ENCODE results near the gene MYT1. TPM values are rescaled to one million over a fixed set of nuclear protein-coding genes. Genes with fewer than 3 reads are reported as not detected.
"Not testable (repeated sequence)": the region's sequence is repeated elsewhere in the genome, so short reads cannot be mapped to it uniquely, and the experiment has no call there.

Gene MYT1
- total RNA-seq, 2 donors from 2014 or later: 0.19 to 0.22 TPM

GRCh38 chr20:64119301-64119680 is 45.0 kb upstream of the MYT1 start:
- Histone ChIP-seq H3K9ac (ENCODE audit: low read depth in 2 of 2, low read length in 2 of 2) (no peak overlapping the region), H3K9me3 (no peaks in the 10 kb centered on the region), H3K36me3 (no peaks in the 10 kb centered on the region), H3K27me3 (no peaks in the 10 kb centered on the region), H3K27ac (no peak overlapping the region), H3K4me1 (no peaks in the 10 kb centered on the region), H3K4me3 (no peak overlapping the region)
- intact Hi-C loops (cut with DNase I): no loop called here
- no peak for DNase-seq
- TF ChIP-seq CTCF (IDR thresholded peaks at IDR 0.05): no peak

- intact Hi-C loops (cut with DNase I): no loop called here
- no peak for TF ChIP-seq CTCF (IDR thresholded peaks at IDR 0.05)
- H3K4me3 ChIP-seq: no peak overlapping the region
- H3K27ac ChIP-seq: no peak overlapping the region
- H3K36me3 ChIP-seq: no peaks in the 10 kb centered on the region
- no peak for DNase-seq
- H3K9ac ChIP-seq (ENCODE audit: low read depth in 2 of 2, low read length in 2 of 2): no peak overlapping the region
- H3K27me3 ChIP-seq: no peaks in the 10 kb centered on the region
- H3K9me3 ChIP-seq: no peaks in the 10 kb centered on the region
- no peaks in the 10 kb centered on the region for H3K4me1 ChIP-seq
Observed at GRCh38 chr20:64119681-64120341, 44.4 kb upstream of the MYT1 start.

- DNase-seq: no peak
- Histone ChIP-seq H3K4me1 (no peaks in the 10 kb centered on the region), H3K36me3 (no peaks in the 10 kb centered on the region), H3K9me3 (no peaks in the 10 kb centered on the region), H3K4me3 (no peak overlapping the region), H3K27ac (no peak overlapping the region), H3K9ac (ENCODE audit: low read depth in 2 of 2, low read length in 2 of 2) (no peak overlapping the region), H3K27me3 (no peaks in the 10 kb centered on the region)
- no peak for TF ChIP-seq CTCF (IDR thresholded peaks at IDR 0.05)
- intact Hi-C loops (cut with DNase I): no loop called here
Observed at GRCh38 chr20:64121586-64121985, 42.7 kb upstream of the MYT1 start.

- H3K4me1 ChIP-seq; H3K27ac ChIP-seq; intact Hi-C loops (cut with DNase I); H3K36me3 ChIP-seq; DNase-seq; H3K4me3 ChIP-seq; H3K9me3 ChIP-seq; H3K9ac ChIP-seq (ENCODE audit: low read depth in 2 of 2, low read length in 2 of 2); H3K27me3 ChIP-seq: not testable (repeated sequence)
Observed at GRCh38 chr20:64122927-64123326, 41.3 kb upstream of the MYT1 start.

GRCh38 chr20:64123517-64123916 is 40.7 kb upstream of the MYT1 start:
- H3K4me1 ChIP-seq; DNase-seq; H3K9me3 ChIP-seq; H3K36me3 ChIP-seq; intact Hi-C loops (cut with DNase I); H3K27me3 ChIP-seq; H3K27ac ChIP-seq; H3K4me3 ChIP-seq; H3K9ac ChIP-seq (ENCODE audit: low read depth in 2 of 2, low read length in 2 of 2): not testable (repeated sequence)

- Histone ChIP-seq H3K4me1 (no peaks in the 10 kb centered on the region), H3K4me3 (no peak overlapping the region), H3K27ac (no peak overlapping the region), H3K9me3 (no peaks in the 10 kb centered on the region), H3K27me3 (no peaks in the 10 kb centered on the region), H3K36me3 (no peaks in the 10 kb centered on the region), H3K9ac (ENCODE audit: low read depth in 2 of 2, low read length in 2 of 2) (no peak overlapping the region)
- intact Hi-C loops (cut with DNase I): no loop called here
- TF ChIP-seq CTCF (IDR thresholded peaks at IDR 0.05): no peak
- DNase-seq: no peak
Observed at GRCh38 chr20:64129146-64129782, 35.0 kb upstream of the MYT1 start.

Data from colonic mucosa (tissue), 4 donors.